ENCODE results near the gene MICA.
"Not testable (repeated sequence)": the region's sequence is repeated elsewhere in the genome, so short reads cannot be mapped to it uniquely, and the experiment has no call there.

DNA sequence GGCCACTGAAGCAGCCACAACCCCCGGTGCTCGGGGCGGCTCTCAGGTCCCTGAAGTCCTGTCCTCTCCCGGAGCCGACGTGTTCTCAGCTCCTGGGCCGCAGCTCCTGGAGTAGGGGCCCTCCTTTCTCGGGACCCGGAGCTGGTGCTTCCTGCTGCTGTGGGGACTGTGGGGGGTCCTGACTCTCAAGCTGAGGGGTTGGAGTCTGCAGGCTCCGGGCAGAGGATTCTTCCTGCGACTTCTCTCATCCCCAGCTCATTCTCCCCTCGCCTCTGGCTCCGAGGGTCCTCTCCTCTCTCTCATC, 618 bp downstream of the MICA start:
- TF ChIP-seq POLR2A (IDR thresholded peaks at IDR 0.05) = not testable (repeated sequence)
- TF ChIP-seq, protein P1, sequence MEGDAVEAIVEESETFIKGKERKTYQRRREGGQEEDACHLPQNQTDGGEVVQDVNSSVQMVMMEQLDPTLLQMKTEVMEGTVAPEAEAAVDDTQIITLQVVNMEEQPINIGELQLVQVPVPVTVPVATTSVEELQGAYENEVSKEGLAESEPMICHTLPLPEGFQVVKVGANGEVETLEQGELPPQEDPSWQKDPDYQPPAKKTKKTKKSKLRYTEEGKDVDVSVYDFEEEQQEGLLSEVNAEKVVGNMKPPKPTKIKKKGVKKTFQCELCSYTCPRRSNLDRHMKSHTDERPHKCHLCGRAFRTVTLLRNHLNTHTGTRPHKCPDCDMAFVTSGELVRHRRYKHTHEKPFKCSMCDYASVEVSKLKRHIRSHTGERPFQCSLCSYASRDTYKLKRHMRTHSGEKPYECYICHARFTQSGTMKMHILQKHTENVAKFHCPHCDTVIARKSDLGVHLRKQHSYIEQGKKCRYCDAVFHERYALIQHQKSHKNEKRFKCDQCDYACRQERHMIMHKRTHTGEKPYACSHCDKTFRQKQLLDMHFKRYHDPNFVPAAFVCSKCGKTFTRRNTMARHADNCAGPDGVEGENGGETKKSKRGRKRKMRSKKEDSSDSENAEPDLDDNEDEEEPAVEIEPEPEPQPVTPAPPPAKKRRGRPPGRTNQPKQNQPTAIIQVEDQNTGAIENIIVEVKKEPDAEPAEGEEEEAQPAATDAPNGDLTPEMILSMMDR (IDR thresholded peaks at IDR 0.05 in 4 of 5, conservative IDR thresholded peaks at IDR 0.05 in 1 of 5) = not testable (repeated sequence)

Measured in gastrocnemius medialis (tissue), 4 donors.